NT2/D1 (cell line): ENCODE results near the gene RGS12.

ENCODE experiments used
- DNase-seq: peaks from one replicate; pipeline ENCODE4 v3.0.0-alpha.2; 2011; ENCODE audit warnings: low read depth, low spot score
- H3K27me3 ChIP-seq: 2 replicates; pipeline ENCODE4 v1.6.0; 2011; ENCODE audit warnings: mild to moderate bottlenecking; ENCODE audit not compliant: insufficient read length, insufficient read depth
- H3K36me3 ChIP-seq: 2 replicates; pipeline ENCODE4 v1.6.1; 2011; ENCODE audit warnings: mild to moderate bottlenecking, low read length, mixed read lengths; ENCODE audit not compliant: insufficient read depth, insufficient read length
- H3K4me1 ChIP-seq: 2 replicates; pipeline ENCODE4 v1.5.1; 2011; ENCODE audit not compliant: insufficient read depth, insufficient read length
- H3K4me3 ChIP-seq: 2 replicates; pipeline ENCODE4 v1.5.1; 2011; ENCODE audit warnings: low read depth; ENCODE audit not compliant: insufficient read length
- H3K9ac ChIP-seq: 2 replicates; pipeline ENCODE4 v1.6.0; 2011; ENCODE audit warnings: low read depth; ENCODE audit not compliant: insufficient read length
- H3K9me3 ChIP-seq: 2 replicates; pipeline ENCODE4 v1.5.1; 2011; ENCODE audit warnings: mild to moderate bottlenecking, low read length; ENCODE audit not compliant: insufficient read depth
- SUZ12 ChIP-seq: IDR thresholded peaks from 2 replicates; pipeline ENCODE4 v1.6.1; 2011; ENCODE audit not compliant: insufficient read length, insufficient read depth; ENCODE audit errors: extremely low read depth
- YY1 ChIP-seq: IDR thresholded peaks from 2 replicates; pipeline ENCODE4 v1.6.1; 2011; ENCODE audit not compliant: insufficient read length, insufficient read depth
- ZNF274 ChIP-seq: IDR thresholded peaks from 2 replicates; pipeline ENCODE4 v1.6.1; 2011; ENCODE audit warnings: mild to moderate bottlenecking, low read depth, low read length

The RGS12 gene

GRCh38 chr4:3251691-3252479 is 40.9 kb upstream of the RGS12 start:
- no peak for DNase-seq
- H3K36me3 ChIP-seq = peaks cover 6% of the 10 kb centered on the region
- H3K27me3 ChIP-seq = no peaks in the 10 kb centered on the region
- no peak for TF ChIP-seq YY1
- TF ChIP-seq SUZ12 = no peak
- no peak for TF ChIP-seq ZNF274
- H3K9me3 ChIP-seq = no peaks in the 10 kb centered on the region
- H3K4me1 ChIP-seq = peaks cover 27% of the 10 kb centered on the region
- no peak overlapping the region for H3K9ac ChIP-seq
- no peak overlapping the region for H3K4me3 ChIP-seq

GRCh38 chr4:3252480-3252828 is 40.4 kb upstream of the RGS12 start:
- DNase-seq = no peak
- TF ChIP-seq YY1 (no peak), SUZ12 (no peak), ZNF274 (no peak)
- no peaks in the 10 kb centered on the region for H3K9me3 ChIP-seq
- H3K4me1 ChIP-seq = peaks cover 27% of the 10 kb centered on the region
- H3K4me3 ChIP-seq = no peak overlapping the region
- H3K9ac ChIP-seq = no peak overlapping the region
- no peaks in the 10 kb centered on the region for H3K27me3 ChIP-seq
- H3K36me3 ChIP-seq = peaks cover 6% of the 10 kb centered on the region

- H3K9me3 ChIP-seq = no peaks in the 10 kb centered on the region
- TF ChIP-seq SUZ12 (no peak), YY1 (no peak), ZNF274 (no peak)
- no peak overlapping the region for H3K4me3 ChIP-seq
- no peak for DNase-seq
- H3K36me3 ChIP-seq = peaks cover 6% of the 10 kb centered on the region
- H3K9ac ChIP-seq = no peak overlapping the region
- peaks cover 27% of the 10 kb centered on the region for H3K4me1 ChIP-seq
- no peaks in the 10 kb centered on the region for H3K27me3 ChIP-seq
Observed at GRCh38 chr4:3252831-3253641, 39.8 kb upstream of the RGS12 start.

- no peak for TF ChIP-seq YY1
- TF ChIP-seq ZNF274 = no peak
- TF ChIP-seq SUZ12 = no peak
Observed at GRCh38 chr4:3253808-3254207, 39.0 kb upstream of the RGS12 start.

GRCh38 chr4:3254302-3255131 is 38.3 kb upstream of the RGS12 start:
- no peaks in the 10 kb centered on the region for H3K27me3 ChIP-seq
- no peak for TF ChIP-seq ZNF274
- no peak for TF ChIP-seq SUZ12
- no peak for TF ChIP-seq YY1
- no peak overlapping the region for H3K4me3 ChIP-seq
- H3K9me3 ChIP-seq = no peaks in the 10 kb centered on the region
- H3K4me1 ChIP-seq = peaks cover 26% of the 10 kb centered on the region
- no peak for DNase-seq
- H3K36me3 ChIP-seq = peaks cover 6% of the 10 kb centered on the region
- H3K9ac ChIP-seq = peak overlapping the region; percentile 3

More at GRCh38 chr4:3253808-3254207, 39.0 kb upstream of the RGS12 start:
- Histone ChIP-seq H3K4me3 (no peak overlapping the region), H3K9ac (no peak overlapping the region), H3K9me3 (no peaks in the 10 kb centered on the region), H3K27me3 (no peaks in the 10 kb centered on the region), H3K4me1 (peaks cover 27% of the 10 kb centered on the region), H3K36me3 (peaks cover 6% of the 10 kb centered on the region)
- DNase-seq = no peak

- Histone ChIP-seq H3K4me1 (peaks cover 16% of the 10 kb centered on the region), H3K4me3 (no peak overlapping the region), H3K9me3 (no peaks in the 10 kb centered on the region), H3K36me3 (peaks cover 6% of the 10 kb centered on the region), H3K9ac (no peak overlapping the region), H3K27me3 (no peaks in the 10 kb centered on the region)
- TF ChIP-seq YY1 = no peak
- no peak for TF ChIP-seq ZNF274
- TF ChIP-seq SUZ12 = no peak
- DNase-seq = no peak
Observed at GRCh38 chr4:3255611-3256186, 37.1 kb upstream of the RGS12 start.
